GM21381 (cell line): ENCODE measurements around the gene SLC66A2.

Experiments
- ATAC-seq: cut with Tn5 transposase; IDR thresholded peaks from one replicate; pipeline ENCODE4 v1.9.1; 2021; ENCODE audit warnings: mild to moderate bottlenecking, moderate library complexity; ENCODE audit not compliant: unreplicated experiment

The SLC66A2 gene

GRCh38 chr18:79852561-79853302 is 98.7 kb downstream of the SLC66A2 start:
- ATAC-seq, result no peak
